ENCODE data around the gene LRSAM1. TPM values are rescaled to one million over a fixed set of nuclear protein-coding genes. Genes with fewer than 3 reads are reported as not detected.

The LRSAM1 gene
- total and polyA plus RNA-seq, 9 of the 15 experiments (the other 6 are each of a cell fraction or from before 2014, with no cell fraction given), result 0.07 to 16.2 (median 4.7) TPM

DNA sequence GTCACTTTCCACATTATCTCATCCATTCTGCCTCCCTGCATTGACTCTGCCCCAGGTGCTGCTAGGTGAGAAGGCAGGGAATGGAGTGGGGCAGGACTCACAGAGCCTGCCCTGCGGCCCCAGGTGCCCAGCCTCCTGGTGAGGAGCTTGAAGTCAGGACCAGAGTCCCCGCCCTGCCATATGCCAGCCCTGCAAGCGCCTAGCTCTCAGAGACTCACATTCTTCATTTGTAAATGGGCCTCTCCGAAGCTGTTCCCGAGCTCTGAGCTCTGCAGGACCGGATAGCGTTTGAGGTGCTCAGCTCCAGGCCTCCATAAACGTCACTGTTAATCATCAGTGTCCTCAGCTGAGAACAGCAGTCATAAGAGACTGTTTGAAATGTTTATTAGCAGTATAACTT is 85.7 kb downstream of the LRSAM1 start (continued):
- TF ChIP-seq MAZ (CRISPR knock-in tag; conservative IDR thresholded peaks at IDR 0.05 in 1 of 2, IDR thresholded peaks at IDR 0.05 in 1 of 2) (no peak), ZNF143 (CRISPR knock-in tag; IDR thresholded peaks at IDR 0.05) (no peak), ZBTB9 (CRISPR knock-in tag; IDR thresholded peaks at IDR 0.05) (no peak), PTTG1 (tag; IDR thresholded peaks at IDR 0.05; ENCODE audit: low read depth) (no peak), U2AF1 (optimal IDR thresholded peaks at IDR 0.05; ENCODE audit: low read depth, low read length) (no peak), FOXJ2 (tag; IDR thresholded peaks at IDR 0.05) (no peak), ZNF253 (CRISPR knock-in tag; conservative IDR thresholded peaks at IDR 0.05) (no peak), CREB5 (CRISPR knock-in tag; IDR thresholded peaks at IDR 0.05) (no peak), RFX1 (IDR thresholded peaks at IDR 0.05) (no peak), DIDO1 (tag; IDR thresholded peaks at IDR 0.05; ENCODE audit: low read depth) (no peak), ZNF197 (CRISPR knock-in tag; IDR thresholded peaks at IDR 0.05; ENCODE audit: low read depth) (no peak)

All from K562 (cell line).